Omental fat pad (tissue), 4 donors: ENCODE data around the gene FAM81A. TPM values are rescaled to one million over a fixed set of nuclear protein-coding genes. Genes with fewer than 3 reads are reported as not detected.

Experiments used
- ATAC-seq: fragments of 150-250 bp; one replicate; pipeline ENCODE4 v1.9.1; 2016; ENCODE audit warnings: mild to moderate bottlenecking, moderate library complexity; ENCODE audit not compliant: low FRiP score
- DNase-seq: peaks from one replicate; pipeline ENCODE4 v3.0.0-alpha.2; 2019; ENCODE audit warnings: low spot score
- CTCF ChIP-seq, 3 donors: fragments of 450-650 bp; IDR thresholded peaks; one replicate each; pipeline ENCODE4 v1.5.1; 2016 to 2017; ENCODE audit warnings: antibody characterized with exemption in 3 of 3, mild to moderate bottlenecking in 3 of 3, moderate library complexity in 2 of 3
- total RNA-seq, 4 donors: library from RNA; depleted of rRNA; stranded (reverse); fragments of >200 nt; gene quantifications; one replicate each; pipeline ENCODE4 v1.1.0, GENCODE V29; 2016

Gene FAM81A
- total RNA-seq, 4 donors from 2014 or later, result 0.38 to 0.93 (median 0.72) TPM; not detected in 1

- DNase-seq (no peak), ATAC-seq (no peak)
- TF ChIP-seq CTCF (IDR thresholded peaks at IDR 0.05), result no peak
Observed at GRCh38 chr15:59541750-59542149, 103.8 kb downstream of the FAM81A start.

GRCh38 chr15:59543721-59544547 is 105.9 kb downstream of the FAM81A start:
- no peak for TF ChIP-seq CTCF (IDR thresholded peaks at IDR 0.05)
- ATAC-seq, result no peak
- DNase-seq, result no peak

- DNase-seq, result no peak
- no peak for ATAC-seq
- no peak for TF ChIP-seq CTCF (IDR thresholded peaks at IDR 0.05)
Observed at GRCh38 chr15:59545573-59545972, 107.6 kb downstream of the FAM81A start.

- DNase-seq, result no peak
- no peak for TF ChIP-seq CTCF (IDR thresholded peaks at IDR 0.05)
- ATAC-seq, result no peak
Observed at GRCh38 chr15:59548501-59549226, 110.7 kb downstream of the FAM81A start.

GRCh38 chr15:59549301-59550185 is 111.6 kb downstream of the FAM81A start:
- no peak for TF ChIP-seq CTCF (IDR thresholded peaks at IDR 0.05)
- DNase-seq, result no peak
- no peak for ATAC-seq

- no peak for TF ChIP-seq CTCF (IDR thresholded peaks at IDR 0.05)
- ATAC-seq, result no peak
- no peak for DNase-seq
Observed at GRCh38 chr15:59550530-59550929, 112.5 kb downstream of the FAM81A start.
